ENCODE data around the gene GIGYF2.

The GIGYF2 gene

GRCh38 chr2:232770207-232770606, 73.1 kb downstream of the GIGYF2 start:
- no peak for TF ChIP-seq CTCF (IDR thresholded peaks at IDR 0.05; ENCODE audit: insufficient read depth, low read depth, low read length, missing control alignments)
- no peak for DNase-seq (ENCODE audit: low read depth)
- H3K4me3 ChIP-seq (ENCODE audit: low read depth, low read length), result no peak overlapping the region

GRCh38 chr2:232771870-232772269, 74.7 kb downstream of the GIGYF2 start:
- no peak overlapping the region for H3K4me3 ChIP-seq (ENCODE audit: low read depth, low read length)
- TF ChIP-seq CTCF (IDR thresholded peaks at IDR 0.05; ENCODE audit: insufficient read depth, low read depth, low read length, missing control alignments), result no peak
- no peak for DNase-seq (ENCODE audit: low read depth)

GRCh38 chr2:232772531-232772930, 75.4 kb downstream of the GIGYF2 start:
- H3K4me3 ChIP-seq (ENCODE audit: low read depth, low read length), result no peak overlapping the region
- DNase-seq (ENCODE audit: low read depth), result peak; percentile 72
- TF ChIP-seq CTCF (IDR thresholded peaks at IDR 0.05; ENCODE audit: insufficient read depth, low read depth, low read length, missing control alignments), result no peak

- DNase-seq (ENCODE audit: low read depth), result peak; percentile 54
- no peak overlapping the region for H3K4me3 ChIP-seq (ENCODE audit: low read depth, low read length)
- no peak for TF ChIP-seq CTCF (IDR thresholded peaks at IDR 0.05; ENCODE audit: insufficient read depth, low read depth, low read length, missing control alignments)
Measured at GRCh38 chr2:232773815-232774214, 76.7 kb downstream of the GIGYF2 start.

- H3K4me3 ChIP-seq (ENCODE audit: low read depth, low read length), result no peak within 1 kb of the TSS
- TF ChIP-seq CTCF (IDR thresholded peaks at IDR 0.05; ENCODE audit: insufficient read depth, low read depth, low read length, missing control alignments), result no peak
- DNase-seq (ENCODE audit: low read depth), result no peak
Measured at GRCh38 chr2:232776435-232776834, 79.3 kb downstream of the GIGYF2 start, which contains the start of gene KCNJ13. TSS of gene KCNJ13 (minus strand) at chr2:232776565. CDS start at chr2:232771362, 5,203 bp downstream.

- TF ChIP-seq CTCF (IDR thresholded peaks at IDR 0.05; ENCODE audit: insufficient read depth, low read depth, low read length, missing control alignments), result no peak
- H3K4me3 ChIP-seq (ENCODE audit: low read depth, low read length), result no peak overlapping the region
- no peak for DNase-seq (ENCODE audit: low read depth)
Measured at GRCh38 chr2:232777276-232777675, 80.1 kb downstream of the GIGYF2 start.

- TF ChIP-seq CTCF (IDR thresholded peaks at IDR 0.05; ENCODE audit: insufficient read depth, low read depth, low read length, missing control alignments), result no peak
- DNase-seq (ENCODE audit: low read depth), result no peak
Measured at GRCh38 chr2:232779465-232779864, 82.3 kb downstream of the GIGYF2 start.

More at GRCh38 chr2:232779465-232779864, 82.3 kb downstream of the GIGYF2 start:
- no peak overlapping the region for H3K4me3 ChIP-seq (ENCODE audit: low read depth, low read length)
